DMS153 treated with DMSO at 0.1 percent for 48 hours (cell line): Measurements from ENCODE around the gene AOC2.
"Not testable (repeated sequence)": the region's sequence is repeated elsewhere in the genome, so short reads cannot be mapped to it uniquely, and the experiment has no call there.

Experiments used
- DNase-seq: peaks from one replicate; lab custom pipeline; 2025; ENCODE audit not compliant: unreplicated experiment; lab: John Stamatoyannopoulos, UW

AOC2 gene

GRCh38 chr17:42830971-42831370 lies 13.4 kb upstream of the AOC2 start:
- DNase-seq = no peak

DNA sequence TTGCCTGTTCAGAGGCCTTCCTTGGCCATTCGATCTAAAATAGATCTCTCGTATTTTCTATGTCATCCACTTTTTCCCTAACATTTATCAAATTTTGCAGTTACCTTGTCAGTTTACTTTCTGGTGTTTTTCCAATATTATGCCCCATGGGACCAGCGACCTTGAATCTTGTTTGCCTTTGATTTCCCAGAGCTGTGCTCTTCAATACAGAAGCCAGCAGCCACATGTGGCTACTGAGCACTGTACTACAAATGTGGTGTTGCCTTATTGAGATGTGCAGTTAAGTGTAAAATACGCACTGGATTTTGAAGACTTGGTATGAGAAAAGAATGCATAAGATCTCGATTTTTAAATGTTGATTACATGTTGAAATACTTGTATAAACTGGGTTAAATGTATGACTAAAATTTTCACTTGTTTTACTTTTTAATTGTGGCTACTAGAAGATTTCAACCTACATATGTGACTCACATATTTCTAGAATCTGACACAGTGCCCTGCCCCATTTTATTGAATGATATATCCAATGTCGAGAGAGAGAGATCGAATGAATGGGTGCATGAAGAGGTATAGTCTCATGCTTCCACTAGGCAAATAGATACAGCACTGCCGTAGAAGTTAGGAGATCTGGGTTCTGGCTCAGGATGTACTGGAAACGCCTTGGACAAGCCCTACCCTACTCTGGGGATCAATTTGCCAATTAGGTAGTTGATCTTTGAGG lies 12.0 kb upstream of the AOC2 start:
- DNase-seq = no peak

GRCh38 chr17:42832934-42833766 lies 11.2 kb upstream of the AOC2 start, which contains the start of gene PSME3:
Gene PSME3, plus strand, starts transcription at chr17:42833397. Its CDS starts 235 bp downstream, at chr17:42833632.
- peak; percentile 81 for DNase-seq

- DNase-seq = no peak
Measured at GRCh38 chr17:42833767-42834422, 10.5 kb upstream of the AOC2 start.

- no peak for DNase-seq
Measured at GRCh38 chr17:42835732-42836131, 8.6 kb upstream of the AOC2 start.

- no peak for DNase-seq
Measured at GRCh38 chr17:42841975-42842685, 2.2 kb upstream of the AOC2 start.

DNA sequence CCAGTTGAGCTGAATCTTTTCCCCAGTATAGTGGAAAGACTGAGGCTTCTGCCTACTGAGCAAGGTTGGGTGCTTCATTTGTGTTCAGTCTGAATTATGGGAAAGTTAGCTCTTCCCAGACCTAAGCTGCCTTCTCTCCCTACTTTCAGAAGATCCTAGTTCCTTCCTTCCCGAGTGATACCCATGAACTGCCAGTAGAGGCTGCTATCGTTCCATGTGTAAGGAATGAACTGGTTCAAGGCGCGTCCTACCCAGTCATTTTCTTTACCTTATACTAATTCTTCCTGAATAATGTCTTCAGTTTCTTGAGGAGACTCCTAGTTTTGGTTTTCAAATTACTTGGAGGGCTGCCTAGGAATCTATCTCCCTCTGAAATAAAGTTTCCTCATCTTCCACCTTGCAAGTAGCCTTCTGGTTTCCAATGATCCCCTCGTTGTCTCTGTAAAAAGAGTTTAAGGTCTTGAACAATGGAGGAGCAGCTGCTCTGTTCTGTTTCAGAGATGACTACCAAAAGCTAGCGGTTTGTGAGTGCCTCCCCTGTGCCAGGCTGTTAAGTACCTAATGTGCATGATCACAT lies 934 bp upstream of the AOC2 start:
- peak; percentile 46 for DNase-seq

DNA sequence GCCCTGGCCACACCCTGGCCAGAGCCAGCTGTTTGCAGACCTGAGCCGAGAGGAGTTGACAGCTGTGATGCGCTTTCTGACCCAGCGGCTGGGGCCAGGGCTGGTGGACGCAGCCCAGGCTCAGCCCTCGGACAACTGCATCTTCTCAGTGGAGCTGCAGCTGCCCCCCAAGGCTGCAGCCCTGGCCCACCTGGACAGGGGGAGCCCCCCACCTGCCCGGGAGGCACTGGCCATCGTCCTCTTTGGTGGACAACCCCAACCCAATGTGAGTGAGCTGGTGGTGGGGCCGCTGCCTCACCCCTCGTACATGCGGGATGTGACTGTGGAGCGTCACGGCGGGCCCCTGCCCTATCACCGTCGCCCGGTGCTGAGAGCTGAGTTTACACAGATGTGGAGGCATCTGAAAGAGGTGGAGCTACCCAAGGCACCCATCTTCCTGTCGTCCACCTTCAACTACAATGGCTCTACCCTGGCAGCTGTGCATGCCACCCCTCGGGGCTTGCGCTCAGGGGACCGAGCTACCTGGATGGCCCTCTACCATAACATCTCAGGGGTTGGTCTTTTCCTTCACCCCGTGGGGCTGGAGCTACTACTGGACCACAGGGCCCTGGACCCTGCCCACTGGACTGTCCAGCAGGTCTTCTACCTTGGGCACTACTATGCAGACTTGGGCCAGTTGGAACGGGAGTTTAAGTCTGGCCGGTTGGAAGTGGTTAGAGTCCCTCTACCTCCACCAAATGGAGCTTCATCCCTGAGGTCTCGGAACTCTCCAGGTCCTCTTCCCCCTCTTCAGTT lies 578 bp downstream of the AOC2 start:
- no peak for DNase-seq

DNA sequence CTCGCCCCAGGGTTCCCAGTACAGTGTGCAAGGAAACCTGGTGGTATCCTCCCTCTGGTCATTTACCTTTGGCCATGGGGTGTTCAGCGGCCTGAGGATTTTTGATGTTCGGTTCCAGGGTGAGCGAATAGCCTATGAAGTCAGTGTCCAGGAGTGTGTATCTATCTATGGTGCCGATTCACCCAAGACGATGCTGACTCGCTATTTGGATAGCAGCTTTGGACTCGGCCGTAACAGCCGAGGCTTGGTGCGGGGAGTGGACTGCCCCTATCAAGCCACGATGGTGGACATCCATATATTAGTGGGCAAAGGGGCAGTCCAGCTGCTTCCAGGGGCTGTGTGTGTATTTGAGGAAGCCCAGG lies 1.2 kb downstream of the AOC2 start:
- DNase-seq = no peak

GRCh38 chr17:42845918-42846593 lies 1.7 kb downstream of the AOC2 start:
- DNase-seq = no peak

GRCh38 chr17:42846594-42847280 lies 2.4 kb downstream of the AOC2 start:
- no peak for DNase-seq

GRCh38 chr17:42848093-42848492 lies 3.7 kb downstream of the AOC2 start:
- no peak for DNase-seq

DNA sequence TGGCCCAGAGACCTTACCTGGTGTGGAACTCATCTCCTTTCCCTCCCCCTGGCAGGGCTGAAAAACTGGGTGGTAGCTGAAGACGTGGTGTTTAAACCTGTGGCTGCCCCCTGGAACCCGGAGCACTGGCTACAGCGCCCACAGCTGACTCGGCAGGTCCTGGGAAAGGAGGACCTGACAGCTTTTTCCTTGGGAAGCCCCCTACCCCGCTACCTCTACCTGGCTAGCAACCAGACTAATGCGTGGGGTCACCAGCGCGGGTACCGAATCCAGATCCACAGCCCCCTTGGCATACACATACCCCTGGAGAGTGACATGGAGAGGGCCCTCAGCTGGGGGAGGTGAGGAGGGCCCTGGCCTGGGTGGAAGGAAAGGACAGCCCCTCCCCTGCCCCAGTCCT lies 4.7 kb downstream of the AOC2 start:
- no peak for DNase-seq

DNA sequence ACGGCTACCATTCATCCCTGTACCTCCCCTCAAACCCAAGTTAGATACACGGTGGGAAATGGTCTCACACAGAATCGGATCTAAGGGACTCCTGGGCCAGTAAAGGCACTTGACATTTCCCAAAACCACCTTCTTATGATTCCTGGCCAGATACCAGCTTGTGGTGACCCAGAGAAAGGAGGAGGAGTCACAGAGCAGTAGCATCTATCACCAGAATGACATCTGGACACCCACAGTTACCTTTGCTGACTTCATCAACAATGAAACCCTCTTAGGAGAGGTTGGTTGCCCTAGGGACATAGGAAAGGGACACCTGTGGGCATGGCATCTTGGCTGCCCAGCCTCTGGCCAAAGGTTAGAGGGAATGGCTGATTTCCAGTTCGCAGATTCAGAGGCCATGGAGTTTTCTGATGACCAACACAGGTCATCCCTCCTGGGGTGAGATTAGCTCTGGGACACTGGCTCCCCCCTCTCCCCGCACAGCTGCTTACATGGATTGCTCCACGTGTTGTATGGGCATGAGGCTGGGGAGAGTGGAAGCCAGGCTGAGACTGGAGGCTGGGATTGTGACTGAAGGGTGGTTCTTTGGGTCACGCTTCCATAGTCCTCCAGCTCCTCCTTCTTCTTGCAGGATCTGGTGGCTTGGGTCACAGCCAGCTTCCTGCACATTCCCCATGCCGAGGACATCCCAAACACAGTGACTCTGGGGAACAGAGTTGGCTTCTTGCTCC lies 5.2 kb downstream of the AOC2 start:
- no peak for DNase-seq

DNA sequence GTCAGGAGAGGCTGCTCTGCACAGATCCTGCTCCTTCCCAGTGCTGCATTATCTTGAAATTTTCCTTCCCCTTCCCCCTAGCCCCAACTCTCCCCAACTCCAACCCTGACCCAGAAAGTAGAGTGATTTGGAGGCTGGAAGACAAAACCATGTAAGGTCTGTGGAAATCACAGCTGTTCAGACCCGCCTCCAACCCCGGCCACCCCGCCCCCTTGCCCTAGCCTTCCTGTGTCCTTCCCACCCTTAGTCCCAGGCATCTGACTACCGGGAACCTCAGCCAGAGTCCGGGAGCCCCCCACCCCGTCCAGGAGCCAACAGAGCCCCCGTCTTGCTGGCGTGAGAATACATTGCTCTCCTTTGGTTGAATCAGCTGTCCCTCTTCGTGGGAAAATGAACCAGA lies 6.6 kb downstream of the AOC2 start, which contains the start of gene AOC3:
Gene AOC3, plus strand, starts transcription at position 246 of the 400 bp plus-strand sequence. Its CDS starts 145 bp downstream, at position 391.
- DNase-seq = no peak

GRCh38 chr17:42851371-42852240 lies 7.2 kb downstream of the AOC2 start:
- not testable (repeated sequence) for DNase-seq

GRCh38 chr17:42852351-42852750 lies 8.0 kb downstream of the AOC2 start:
- DNase-seq = no peak
